ENCODE data around the gene TRIM15. TPM values are rescaled to one million over a fixed set of nuclear protein-coding genes. Genes with fewer than 3 reads are reported as not detected.
"Not testable (repeated sequence)": the region's sequence is repeated elsewhere in the genome, so short reads cannot be mapped to it uniquely, and the experiment has no call there.

The TRIM15 gene
- total RNA-seq, 4 donors from 2014 or later: not detected

DNA sequence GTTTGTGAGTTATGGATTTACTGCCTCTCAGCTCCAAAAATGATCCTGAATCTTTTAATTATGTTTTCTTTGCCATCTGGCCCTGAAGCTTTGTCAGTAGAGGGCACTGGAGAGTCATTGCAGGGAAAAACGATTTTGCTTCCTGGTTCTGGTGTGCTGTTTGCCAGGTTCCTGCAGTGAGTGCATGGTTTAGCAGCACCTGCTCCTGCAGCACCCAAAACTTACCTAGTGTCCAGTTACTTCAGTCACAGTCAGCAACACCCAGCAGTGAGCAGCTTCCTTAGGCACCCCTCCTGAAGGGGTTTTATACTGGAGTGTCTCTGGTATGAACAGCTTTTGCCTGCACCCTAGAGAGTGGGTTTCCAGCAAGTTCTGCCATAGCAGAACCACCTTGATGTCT is 55.9 kb downstream of the TRIM15 start:
- 0 to 5% methylated on average over 1 of the region's 1 CpG for WGBS, 2 donors
- TF ChIP-seq EP300 (IDR thresholded peaks at IDR 0.05): no peak
- TF ChIP-seq, protein P1, sequence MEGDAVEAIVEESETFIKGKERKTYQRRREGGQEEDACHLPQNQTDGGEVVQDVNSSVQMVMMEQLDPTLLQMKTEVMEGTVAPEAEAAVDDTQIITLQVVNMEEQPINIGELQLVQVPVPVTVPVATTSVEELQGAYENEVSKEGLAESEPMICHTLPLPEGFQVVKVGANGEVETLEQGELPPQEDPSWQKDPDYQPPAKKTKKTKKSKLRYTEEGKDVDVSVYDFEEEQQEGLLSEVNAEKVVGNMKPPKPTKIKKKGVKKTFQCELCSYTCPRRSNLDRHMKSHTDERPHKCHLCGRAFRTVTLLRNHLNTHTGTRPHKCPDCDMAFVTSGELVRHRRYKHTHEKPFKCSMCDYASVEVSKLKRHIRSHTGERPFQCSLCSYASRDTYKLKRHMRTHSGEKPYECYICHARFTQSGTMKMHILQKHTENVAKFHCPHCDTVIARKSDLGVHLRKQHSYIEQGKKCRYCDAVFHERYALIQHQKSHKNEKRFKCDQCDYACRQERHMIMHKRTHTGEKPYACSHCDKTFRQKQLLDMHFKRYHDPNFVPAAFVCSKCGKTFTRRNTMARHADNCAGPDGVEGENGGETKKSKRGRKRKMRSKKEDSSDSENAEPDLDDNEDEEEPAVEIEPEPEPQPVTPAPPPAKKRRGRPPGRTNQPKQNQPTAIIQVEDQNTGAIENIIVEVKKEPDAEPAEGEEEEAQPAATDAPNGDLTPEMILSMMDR (IDR thresholded peaks at IDR 0.05): peak; percentile 48 to 84 (median 71)

DNA sequence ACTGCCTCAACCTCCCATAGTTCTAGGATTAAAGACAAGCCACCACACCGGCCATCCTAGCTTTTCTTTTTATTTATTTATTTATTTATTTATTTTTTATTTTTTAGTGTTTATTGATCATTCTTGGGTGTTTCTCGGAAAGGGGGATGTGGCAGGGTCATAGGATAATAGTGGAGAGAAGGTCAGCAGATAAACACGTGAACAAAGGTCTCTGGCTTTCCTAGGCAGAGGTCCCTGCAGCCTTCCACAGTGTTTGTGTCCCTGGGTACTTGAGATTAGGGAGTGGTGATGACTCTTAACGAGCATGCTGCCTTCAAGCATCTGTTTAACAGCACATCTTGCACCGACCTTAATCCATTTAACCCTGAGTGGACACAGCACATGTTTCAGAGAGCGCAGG is 58.0 kb downstream of the TRIM15 start:
- H3K4me1 ChIP-seq; H3K4me3 ChIP-seq; H3K27ac ChIP-seq; H3K27me3 ChIP-seq; DNase-seq (ENCODE audit: low spot score in 2 of 2); H3K36me3 ChIP-seq; H3K9me3 ChIP-seq: not testable (repeated sequence)
- 84% methylated on average over 6 of the region's 6 CpGs for WGBS, 2 donors

More for the DNA sequence above, 55.9 kb downstream of the TRIM15 start:
- DNase-seq (ENCODE audit: low spot score in 2 of 2): peak in 1 of 2 donors; percentile 67
- no peaks in the 10 kb centered on the region for H3K27me3 ChIP-seq
- peaks cover 0 to 9% (median 0%) of the 10 kb centered on the region in 4 donors for H3K9me3 ChIP-seq
- H3K36me3 ChIP-seq: no peaks in the 10 kb centered on the region
- peaks cover 0 to 13% (median 0%) of the 10 kb centered on the region in 4 donors for H3K4me1 ChIP-seq
- no peak overlapping the region for H3K4me3 ChIP-seq
- no peak overlapping the region for H3K27ac ChIP-seq

DNA sequence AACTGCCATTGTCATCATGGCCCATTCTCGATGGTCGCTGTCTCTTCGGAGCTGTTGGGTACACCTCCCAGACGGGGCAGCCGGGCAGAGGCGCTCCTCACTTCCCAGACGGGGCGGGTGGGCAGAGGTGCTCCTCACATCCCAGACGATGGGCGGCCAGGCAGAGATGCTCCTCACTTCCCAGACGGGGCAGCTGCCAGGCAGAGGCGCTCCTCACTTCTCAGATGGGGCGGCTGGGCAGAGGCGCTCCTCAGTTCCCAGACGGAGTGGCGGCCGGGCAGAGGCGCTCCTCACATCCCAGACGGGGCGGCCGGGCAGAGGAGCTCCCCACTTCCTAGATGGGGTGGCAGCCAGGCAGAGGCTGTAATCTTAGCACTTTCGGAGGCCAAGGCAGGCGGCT is 58.6 kb downstream of the TRIM15 start:
- H3K27me3 ChIP-seq; H3K9me3 ChIP-seq; H3K27ac ChIP-seq; H3K36me3 ChIP-seq; H3K4me1 ChIP-seq; DNase-seq (ENCODE audit: low spot score in 2 of 2); H3K4me3 ChIP-seq: not testable (repeated sequence)
- WGBS, 2 donors: 94 to 96% methylated on average over 15 to 23 of the region's 23 CpGs

Small RNA genes within 50 kb of the gene (small RNA-seq; reads per million reads assigned to genes)
- not detected for gene RF00554

Other genes starting within 250 kb of the TRIM15 start
- 100 to 1,000 TPM; 219 to 566 (median 521) TPM for gene HLA-A, start 221.0 kb upstream of the TRIM15 start, total RNA-seq
- 10 to 100 TPM; 22.4 to 30.6 (median 24.8) TPM for gene POLR1H, start 102.3 kb upstream of the TRIM15 start, total RNA-seq
- 10 to 100 TPM; 28.2 to 39.8 (median 34.2) TPM for gene PPP1R11, start 96.3 kb upstream of the TRIM15 start, total RNA-seq
- gene RNF39, start 87.8 kb upstream of the TRIM15 start, total RNA-seq: under 1 TPM in 1 of 4 donors, not detected in 3; 0.42 TPM
- not detected for gene TRIM31, start 50.5 kb upstream of the TRIM15 start, total RNA-seq
- gene TRIM40, start 27.4 kb upstream of the TRIM15 start, total RNA-seq: not detected
- gene TRIM10, start 2.3 kb upstream of the TRIM15 start, total RNA-seq: not detected
- gene TRIM26, start 49.9 kb downstream of the TRIM15 start, total RNA-seq: 10 to 100 TPM; 26.9 to 46.8 (median 37.6) TPM
- 10 to 100 TPM in 3 of 4 donors, 1 to 10 TPM in 1; 8.1 to 22.2 (median 13.9) TPM for gene TRIM39, start 163.4 kb downstream of the TRIM15 start, total RNA-seq
- gene RPP21, start 181.6 kb downstream of the TRIM15 start, total RNA-seq: 100 to 1,000 TPM in 2 of 4 donors, 10 to 100 TPM in 2; 48.6 to 120 (median 97.0) TPM

All from tibial nerve (tissue), 4 donors.